GM12878 (cell line): ENCODE measurements around the gene TSSC4. TPM values are rescaled to one million over a fixed set of nuclear protein-coding genes. Genes with fewer than 3 reads are reported as not detected.

Experiments used
- ATAC-seq: fragments of 200-7000 bp; cut with Tn5 transposase; 3 replicates; pipeline ENCODE4 v1.9.1; 2020; ENCODE audit warnings: mild to moderate bottlenecking, moderate library complexity
- BruUV-seq: library from RNA; stranded (reverse); fragments of 400-500 nt; replicated peaks from 2 replicates; lab custom pipeline; 2021; lab: Mats Ljungman, UMichigan
- CTCF ChIA-PET: fragments of 300-600 bp; sonication (Branson Sonifier 250); formaldehyde crosslinking; extraction: SDS; loops from one replicate; lab custom pipeline; 2021; ENCODE audit warnings: inconsistent platforms; lab: Yijun Ruan, JAX
- POLR2A ChIA-PET: fragments of 350-600 bp; formaldehyde crosslinking; extraction: SDS; loops from one replicate; lab custom pipeline; 2021; ENCODE audit warnings: inconsistent platforms; lab: Charles Lee
- RAD21 ChIA-PET: fragments of 300-600 bp; sonication (Branson Sonifier 250); formaldehyde crosslinking; loops from one replicate; lab custom pipeline; 2023; ENCODE audit warnings: antibody characterized with exemption; ENCODE audit not compliant: unreplicated experiment; lab: Charles Lee
- SMC1A ChIA-PET: fragments of 300-600 bp; sonication (Branson Sonifier 250); formaldehyde crosslinking; loops from one replicate; lab custom pipeline; 2023; ENCODE audit not compliant: unreplicated experiment, uncharacterized antibody; lab: Charles Lee
- DNase-seq: peaks from one replicate; pipeline ENCODE4 v3.0.0-alpha.2; 2011; ENCODE audit warnings: low read depth, low spot score
- FAIRE-seq: peaks from 3 replicates; lab custom pipeline; 2011; peaks lifted over from hg19 to GRCh38; lab: Jason Lieb, UNC
- H2AFZ ChIP-seq: 2 replicates; pipeline ENCODE4 v1.6.0; 2011; ENCODE audit warnings: low read depth, low read length, control low read depth; ENCODE audit not compliant: control insufficient read depth
- H3K27ac ChIP-seq: 2 replicates; pipeline ENCODE4 v1.5.1; 2011; ENCODE audit warnings: control low read depth; ENCODE audit not compliant: control insufficient read depth, insufficient read depth
- H3K27me3 ChIP-seq, 2 experiments: replicated peaks in 1 of 2; 2 replicates each; pipeline versions ENCODE4 v1.6.0 to v1.6.1; 2011; ENCODE audit warnings: low read length in 1 of 2; ENCODE audit not compliant: control insufficient read depth in 2 of 2, insufficient read depth in 2 of 2
- H3K36me3 ChIP-seq, 2 experiments: 2 replicates each; pipeline ENCODE4 v1.5.1; 2011; ENCODE audit warnings: low read length in 1 of 2; ENCODE audit not compliant: control insufficient read depth in 2 of 2, insufficient read depth in 2 of 2
- H3K4me1 ChIP-seq: 2 replicates; pipeline ENCODE4 v1.6.1; 2011; ENCODE audit warnings: mild to moderate bottlenecking, low read length, moderate library complexity, mixed read lengths; ENCODE audit not compliant: control insufficient read depth, insufficient read depth
- H3K4me2 ChIP-seq: 2 replicates; pipeline ENCODE4 v1.6.0; 2011; ENCODE audit warnings: control low read depth; ENCODE audit not compliant: control insufficient read depth, insufficient read depth
- H3K4me3 ChIP-seq: fragments of 200-600 bp; sonication (generic); 2 replicates; pipeline ENCODE4 v1.5.1; 2016
- H3K79me2 ChIP-seq: 2 replicates; pipeline ENCODE4 v1.6.0; 2011; ENCODE audit warnings: low read length; ENCODE audit not compliant: control insufficient read depth, insufficient read depth
- H3K9ac ChIP-seq: 2 replicates; pipeline ENCODE4 v1.8.0; 2011; ENCODE audit warnings: low read length, control low read depth, mixed read lengths; ENCODE audit not compliant: control insufficient read depth, insufficient read depth
- H3K9me3 ChIP-seq: replicated peaks from 3 replicates; pipeline ENCODE4 v1.5.1; 2011; ENCODE audit warnings: mild to moderate bottlenecking, low read length; ENCODE audit not compliant: control insufficient read depth, insufficient read depth
- H4K20me1 ChIP-seq: 2 replicates; pipeline ENCODE4 v1.6.0; 2011; ENCODE audit not compliant: control insufficient read depth, insufficient read depth
- ATF2 ChIP-seq: IDR thresholded peaks from 2 replicates; pipeline ENCODE4 v1.6.1; 2012; ENCODE audit warnings: low read length, inconsistent platforms
- CBX3 ChIP-seq: fragments of 200-600 bp; sonication (generic); IDR thresholded peaks from 2 replicates; pipeline ENCODE4 v1.6.1; 2016; ENCODE audit warnings: low read depth, borderline replicate concordance
- CBX5 ChIP-seq: sonication (generic); IDR thresholded peaks from 2 replicates; pipeline ENCODE4 v1.6.1; 2016; ENCODE audit warnings: low read depth, moderate library complexity, mild to moderate bottlenecking, inconsistent platforms
- CREM ChIP-seq: IDR thresholded peaks from 2 replicates; pipeline ENCODE4 v1.6.1; 2014; ENCODE audit warnings: antibody characterized with exemption, low read depth
- ETV6 ChIP-seq, 2 experiments: fragments of 450-650 bp in 1 of 2; IDR thresholded peaks in 1 of 2; conservative IDR thresholded peaks in 1 of 2; 2 replicates each; pipeline ENCODE4 v1.6.1; 2014; ENCODE audit warnings: antibody characterized with exemption in 1 of 2, borderline replicate concordance in 1 of 2, low read depth in 1 of 2, mild to moderate bottlenecking in 1 of 2, moderate library complexity in 1 of 2
- HDAC6 ChIP-seq: fragments of 200-600 bp; sonication (generic); IDR thresholded peaks from one replicate; pipeline ENCODE4 v1.8.0; 2017; ENCODE audit warnings: antibody characterized with exemption; ENCODE audit not compliant: unreplicated experiment
- IRF5 ChIP-seq: fragments of 450-650 bp; IDR thresholded peaks from 2 replicates; pipeline ENCODE4 v1.6.1; 2017; ENCODE audit warnings: borderline replicate concordance
- KLF5 ChIP-seq: fragments of 450-650 bp; IDR thresholded peaks from 2 replicates; pipeline ENCODE4 v1.6.1; 2014; ENCODE audit warnings: mild to moderate bottlenecking; ENCODE audit not compliant: partially characterized antibody
- LARP7 ChIP-seq: fragments of 450-650 bp; IDR thresholded peaks from 2 replicates; pipeline ENCODE4 v1.6.1; 2017; ENCODE audit warnings: mild to moderate bottlenecking
- MYB ChIP-seq: fragments of 150-350 bp; IDR thresholded peaks from 2 replicates; pipeline ENCODE4 v1.6.1; 2014; ENCODE audit warnings: mild to moderate bottlenecking, low read depth, low read length, borderline replicate concordance
- NR2F1 ChIP-seq: fragments of 450-650 bp; conservative IDR thresholded peaks from 2 replicates; pipeline ENCODE4 v1.6.1; 2017; ENCODE audit warnings: mild to moderate bottlenecking
- RCOR1 ChIP-seq: conservative IDR thresholded peaks from 2 replicates; pipeline ENCODE4 v1.6.1; 2012; ENCODE audit warnings: low read depth, low read length, improper control_type of control experiment
- RFX5 ChIP-seq: IDR thresholded peaks from 2 replicates; pipeline ENCODE4 v1.6.1; 2011; ENCODE audit warnings: low read depth, low read length, improper control_type of control experiment
- RUNX3 ChIP-seq: IDR thresholded peaks from 2 replicates; pipeline ENCODE4 v1.6.1; 2012; ENCODE audit warnings: low read length, inconsistent platforms
- SIN3A ChIP-seq: IDR thresholded peaks from 2 replicates; pipeline ENCODE4 v1.6.1; 2012; ENCODE audit warnings: low read depth, low read length, improper control_type of control experiment
- SIX5 ChIP-seq: IDR thresholded peaks from 2 replicates; pipeline ENCODE4 v1.6.1; 2011; ENCODE audit warnings: mild to moderate bottlenecking, low read depth, low read length, moderate library complexity; ENCODE audit not compliant: severe bottlenecking
- WRNIP1 ChIP-seq: IDR thresholded peaks from 2 replicates; pipeline ENCODE4 v1.6.1; 2011; ENCODE audit warnings: low read depth, low read length, improper control_type of control experiment, borderline replicate concordance
- ZNF207 ChIP-seq: fragments of 450-650 bp; IDR thresholded peaks from 2 replicates; pipeline ENCODE4 v1.6.1; 2014; ENCODE audit warnings: antibody characterized with exemption, mild to moderate bottlenecking, borderline replicate concordance
- WGBS: methylation state at CpG from one replicate; pipeline ENCODE4 v1.1.6; 2016; ENCODE audit warnings: low lambda C conversion rate; ENCODE audit not compliant: insufficient replicate concordance, insufficient coverage; ENCODE audit errors: missing lambda C conversion rate; 5-methylcytosine and 5-hydroxymethylcytosine counted together
- in situ Hi-C: fragments of 300-500 bp; cut with MboI; formaldehyde crosslinking; loops from 9 replicates; pipeline ENCODE4 v1.14.3; 2018; ENCODE audit warnings: mixed read lengths
- intact Hi-C: fragments of 100-400 bp; cut with micrococcal nuclease; formaldehyde crosslinking; loops from one replicate; pipeline ENCODE4 v1.14.2; 2022; ENCODE audit not compliant: unreplicated experiment
- polyA plus RNA-seq, 11 experiments: library from polyadenylated mRNA; depleted of rRNA in 4 of 11; unstranded in 6 of 11; stranded (reverse) in 5 of 11; fragments of >200 nt; fragmentation: Nextera tagmentation in 4 of 11; fragmentation: Illumina TruSeq in 1 of 11; extraction: Ambion mirVana in 4 of 11; extraction: Trizol in 1 of 11; gene quantifications; 1 replicate in 1 of 11; 2 replicates in 10 of 11; pipeline versions ENCODE4 v1.2.1 to v1.2.3, GENCODE V29; 2011 to 2016; ENCODE audit warnings: inconsistent platforms in 2 of 11, missing spikeins in 2 of 11, low read depth in 1 of 11
- total RNA-seq, 4 experiments: library from RNA; depleted of rRNA in 3 of 4; stranded (reverse); fragments of >200 nt in 3 of 4; fragmentation: Illumina TruSeq in 1 of 4; extraction: Trizol in 1 of 4; gene quantifications; 2 replicates each; pipeline versions ENCODE4 v1.2.1 to v1.2.3, GENCODE V29; 2013 to 2021

Gene TSSC4
- total and polyA plus RNA-seq, 10 of the 15 experiments (the other 5 are each of a cell fraction or from before 2014, with no cell fraction given), result 0.69 to 70.1 (median 25.7) TPM

- H3K27ac ChIP-seq, result no peak overlapping the region
- no peaks in the 10 kb centered on the region for H3K79me2 ChIP-seq
- intact Hi-C loops, result no loop called here
- H2AFZ ChIP-seq, result no peak overlapping the region
- no TSS peak for BruUV-seq
- DNase-seq, result no peak
- SMC1A ChIA-PET, result no interaction called here
- 76% methylated on average over 11 of the region's 11 CpGs for WGBS
- TF ChIP-seq ATF2, result no peak
- no peak for TF ChIP-seq CBX3
- no peak for TF ChIP-seq SIX5
- TF ChIP-seq ETV6 (conservative IDR thresholded peaks at IDR 0.05 in 1 of 2, IDR thresholded peaks at IDR 0.05 in 1 of 2; ENCODE audit: borderline replicate concordance in 1 of 2, low read depth in 1 of 2), result no peak
- no peak for TF ChIP-seq LARP7
- TF ChIP-seq MYB, result no peak
- no peak for TF ChIP-seq RFX5
- no peak for TF ChIP-seq WRNIP1
- TF ChIP-seq CBX5, result no peak
- TF ChIP-seq RCOR1, result no peak
- TF ChIP-seq CREM, result no peak
- TF ChIP-seq HDAC6, result no peak
- no peak for TF ChIP-seq NR2F1
- TF ChIP-seq KLF5, result no peak
- no peak for TF ChIP-seq IRF5
- no peak for TF ChIP-seq RUNX3
- TF ChIP-seq ZNF207, result no peak
- no peak for TF ChIP-seq SIN3A
- TF ChIP-seq, all 136 proteins: peak for 0
- RAD21 ChIA-PET, result no interaction called here
- FAIRE-seq (no peak), ATAC-seq (no peak)
- Histone ChIP-seq H3K9ac (no peak overlapping the region), H3K9me3 (no peaks in the 10 kb centered on the region), H3K27me3 (peaks cover 2 to 7% of the 10 kb centered on the region in 2 experiments; a peak in 3 of 4 replicates), H3K4me3 (no peak overlapping the region), H4K20me1 (no peaks in the 10 kb centered on the region), H3K36me3 (no peaks in the 10 kb centered on the region), H3K4me2 (no peak overlapping the region), H3K4me1 (no peaks in the 10 kb centered on the region)
- POLR2A ChIA-PET, result no interaction called here
- in situ Hi-C loops, result no loop called here
- CTCF ChIA-PET, result interaction anchor here (1.2 kb wide), 1 partner anchor 138 kb away, joined by 3 read pairs; no protein-coding TSS in a partner anchor
Measured at GRCh38 chr11:2443406-2443805, 42.9 kb downstream of the TSSC4 start.
